Measurements from ENCODE around the gene DNMT3B.
"Not testable (repeated sequence)": the region's sequence is repeated elsewhere in the genome, so short reads cannot be mapped to it uniquely, and the experiment has no call there.

Gene DNMT3B

GRCh38 chr20:32761831-32762753 is at the start of gene DNMT3B:
Gene DNMT3B (plus strand): TSS chr20:32762385. CDS start chr20:32780324, 17,939 bp downstream.
- peak; percentile 75 for TF ChIP-seq POLR2A (IDR thresholded peaks at IDR 0.05; ENCODE audit: extremely low read depth, insufficient read length)
- TF ChIP-seq MYC (IDR thresholded peaks at IDR 0.05; ENCODE audit: low read depth, low read length) = no peak; the same call in 1 of the 2 replicates
- DNase-seq (ENCODE audit: low read depth) = peak; percentile 92
- peak within 1 kb of the TSS; percentile 89 for H3K4me3 ChIP-seq (ENCODE audit: low read depth, low read length)

DNA sequence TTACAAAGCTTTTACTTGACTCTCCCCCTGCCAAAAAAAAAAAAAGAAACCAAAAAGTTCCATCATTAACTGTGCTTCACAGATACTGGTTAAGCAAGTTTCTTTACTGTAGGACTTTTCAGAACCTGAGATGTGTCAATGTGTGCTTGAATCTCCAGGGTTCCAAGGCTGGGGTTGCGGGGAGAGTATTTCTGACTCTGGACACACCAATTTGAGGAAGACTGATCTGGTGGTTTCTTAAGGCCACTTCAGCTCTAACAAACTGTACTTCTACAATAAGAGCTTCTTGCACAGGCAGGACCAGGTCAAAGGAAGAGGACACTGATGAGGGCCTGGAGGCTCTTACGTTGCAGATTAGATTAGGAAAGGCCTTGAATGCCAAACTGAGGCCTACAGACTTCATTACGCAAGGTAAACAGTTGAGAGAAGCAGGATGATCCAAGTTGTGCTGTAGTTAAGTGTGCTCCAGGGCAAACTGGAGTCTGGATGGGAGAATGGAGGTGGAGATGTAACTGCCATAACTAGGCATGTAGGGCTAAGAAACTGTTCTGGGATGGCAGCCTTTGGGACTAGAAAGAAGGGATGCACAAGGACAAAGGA is 43.3 kb upstream of the DNMT3B start:
- TF ChIP-seq MYC (IDR thresholded peaks at IDR 0.05; ENCODE audit: low read depth, low read length) = no peak
- TF ChIP-seq, protein P1, sequence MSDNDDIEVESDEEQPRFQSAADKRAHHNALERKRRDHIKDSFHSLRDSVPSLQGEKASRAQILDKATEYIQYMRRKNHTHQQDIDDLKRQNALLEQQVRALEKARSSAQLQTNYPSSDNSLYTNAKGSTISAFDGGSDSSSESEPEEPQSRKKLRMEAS (IDR thresholded peaks at IDR 0.05; ENCODE audit: low read depth, low read length) = no peak
- TF ChIP-seq POLR2A (IDR thresholded peaks at IDR 0.05; ENCODE audit: extremely low read depth, insufficient read length) = no peak
- TF ChIP-seq, protein P2, sequence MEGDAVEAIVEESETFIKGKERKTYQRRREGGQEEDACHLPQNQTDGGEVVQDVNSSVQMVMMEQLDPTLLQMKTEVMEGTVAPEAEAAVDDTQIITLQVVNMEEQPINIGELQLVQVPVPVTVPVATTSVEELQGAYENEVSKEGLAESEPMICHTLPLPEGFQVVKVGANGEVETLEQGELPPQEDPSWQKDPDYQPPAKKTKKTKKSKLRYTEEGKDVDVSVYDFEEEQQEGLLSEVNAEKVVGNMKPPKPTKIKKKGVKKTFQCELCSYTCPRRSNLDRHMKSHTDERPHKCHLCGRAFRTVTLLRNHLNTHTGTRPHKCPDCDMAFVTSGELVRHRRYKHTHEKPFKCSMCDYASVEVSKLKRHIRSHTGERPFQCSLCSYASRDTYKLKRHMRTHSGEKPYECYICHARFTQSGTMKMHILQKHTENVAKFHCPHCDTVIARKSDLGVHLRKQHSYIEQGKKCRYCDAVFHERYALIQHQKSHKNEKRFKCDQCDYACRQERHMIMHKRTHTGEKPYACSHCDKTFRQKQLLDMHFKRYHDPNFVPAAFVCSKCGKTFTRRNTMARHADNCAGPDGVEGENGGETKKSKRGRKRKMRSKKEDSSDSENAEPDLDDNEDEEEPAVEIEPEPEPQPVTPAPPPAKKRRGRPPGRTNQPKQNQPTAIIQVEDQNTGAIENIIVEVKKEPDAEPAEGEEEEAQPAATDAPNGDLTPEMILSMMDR (IDR thresholded peaks at IDR 0.05; ENCODE audit: low read depth, low read length) = no peak
- no peak overlapping the region for H3K4me3 ChIP-seq (ENCODE audit: low read depth, low read length)
- no peak for DNase-seq (ENCODE audit: low read depth)

DNA sequence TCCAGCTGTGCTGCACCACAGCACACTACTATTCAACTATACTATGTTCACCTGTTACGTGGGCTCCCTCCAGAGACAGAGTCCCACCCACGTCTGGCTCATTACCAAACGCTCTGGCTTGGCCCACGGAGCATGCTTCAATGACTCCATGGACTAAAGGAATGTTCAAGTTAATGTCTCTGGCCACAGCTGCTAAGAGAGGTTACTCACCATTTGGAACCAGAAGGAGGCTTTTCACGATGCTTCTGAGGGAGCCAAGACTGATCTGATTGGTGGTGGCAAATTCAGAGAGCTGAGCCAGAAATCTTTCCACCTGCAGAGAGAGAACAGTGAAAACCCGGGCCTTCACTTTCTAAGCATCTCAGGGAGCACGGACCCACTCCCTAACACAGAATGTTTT is 34.5 kb upstream of the DNMT3B start:
- DNase-seq (ENCODE audit: low read depth) = no peak

DNA sequence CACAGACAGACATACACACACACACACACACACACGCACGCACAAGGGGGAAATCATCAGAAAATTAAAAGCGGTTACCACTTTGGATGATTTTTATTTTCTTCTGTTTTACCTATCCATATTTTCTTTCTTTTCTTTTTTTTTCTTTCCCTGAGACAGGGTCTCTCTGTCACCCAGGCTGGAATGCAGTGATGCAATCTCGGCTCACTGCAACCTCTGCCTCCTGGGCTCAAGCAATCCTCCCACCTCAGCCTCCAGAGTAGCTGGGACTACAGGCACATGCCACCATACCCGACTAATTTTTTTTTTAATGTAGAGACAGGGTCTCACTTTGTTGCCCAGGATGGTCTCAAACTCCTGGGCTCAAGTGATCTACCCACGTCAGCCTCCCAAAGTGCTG is 33.8 kb upstream of the DNMT3B start:
- not testable (repeated sequence) for DNase-seq (ENCODE audit: low read depth); H3K4me3 ChIP-seq (ENCODE audit: low read depth, low read length)

More for the DNA sequence above, 34.5 kb upstream of the DNMT3B start:
- H3K4me3 ChIP-seq (ENCODE audit: low read depth, low read length) = no peak overlapping the region
- no peak for TF ChIP-seq POLR2A (IDR thresholded peaks at IDR 0.05; ENCODE audit: extremely low read depth, insufficient read length)
- TF ChIP-seq, protein P1 (IDR thresholded peaks at IDR 0.05; ENCODE audit: low read depth, low read length) = no peak
- TF ChIP-seq MYC (IDR thresholded peaks at IDR 0.05; ENCODE audit: low read depth, low read length) = no peak
- TF ChIP-seq, protein P2 (IDR thresholded peaks at IDR 0.05; ENCODE audit: low read depth, low read length) = no peak

- H3K4me3 ChIP-seq (ENCODE audit: low read depth, low read length); DNase-seq (ENCODE audit: low read depth): not testable (repeated sequence)
Measured at GRCh38 chr20:32729334-32729733, 32.9 kb upstream of the DNMT3B start.

GRCh38 chr20:32731882-32732266 is 30.3 kb upstream of the DNMT3B start:
- 0 out of 2 replicates have a peak, but pooled peaks have one; percentile 18 for TF ChIP-seq MYC (IDR thresholded peaks at IDR 0.05; ENCODE audit: low read depth, low read length)
- TF ChIP-seq, protein P2 (IDR thresholded peaks at IDR 0.05; ENCODE audit: low read depth, low read length) = no peak
- DNase-seq (ENCODE audit: low read depth) = peak; percentile 88
- H3K4me3 ChIP-seq (ENCODE audit: low read depth, low read length) = no peak overlapping the region

GRCh38 chr20:32737371-32738223 is 24.6 kb upstream of the DNMT3B start:
- TF ChIP-seq, protein P2 (IDR thresholded peaks at IDR 0.05; ENCODE audit: low read depth, low read length) = no peak
- TF ChIP-seq MYC (IDR thresholded peaks at IDR 0.05; ENCODE audit: low read depth, low read length) = no peak
- TF ChIP-seq, protein P1 (IDR thresholded peaks at IDR 0.05; ENCODE audit: low read depth, low read length) = no peak
- no peak for TF ChIP-seq POLR2A (IDR thresholded peaks at IDR 0.05; ENCODE audit: extremely low read depth, insufficient read length)
- peak; percentile 24 for DNase-seq (ENCODE audit: low read depth)
- no peak overlapping the region for H3K4me3 ChIP-seq (ENCODE audit: low read depth, low read length)
